ENCODE results near the gene EAF1. TPM values are rescaled to one million over a fixed set of nuclear protein-coding genes. Genes with fewer than 3 reads are reported as not detected.

Gene EAF1
- total RNA-seq (2014; rRNA removed; shearing (Covaris generic)) (29.5 and 45.4 TPM in 2 replicates), polyA plus RNA-seq (2016; fragmentation: Nextera tagmentation; extraction: Ambion mirVana) (9.4 and 9.8 TPM in 2 replicates)
- long read RNA-seq, full-length matches to known transcripts: 1 of 10 reads
- long read RNA-seq, partial matches to known transcripts: 0 of 10 reads
- long read RNA-seq, other reads (novel, unspliced or antisense): 9 of 10 reads

- peak within 1 kb of the TSS; percentile 94 for H3K4me3 Mint-ChIP-seq
- peaks cover 65% of the 10 kb centered on the region for H3K79me2 ChIP-seq (replicated peaks; ENCODE audit: insufficient read depth)
Observed at GRCh38 chr3:15427182-15427880, at the start of gene EAF1, which contains the start of gene METTL6. Gene EAF1, plus strand, starts transcription at chr3:15427598. Its CDS starts 182 bp downstream, at chr3:15427780. Gene METTL6, minus strand, starts transcription at chr3:15427544. Its CDS starts 1,033 bp downstream, at chr3:15426511.

More at GRCh38 chr3:15427182-15427880, at the start of gene EAF1, which contains the start of gene METTL6:
- Histone ChIP-seq H3F3A (replicated peaks; ENCODE audit: low read depth) (peaks cover 3% of the 10 kb centered on the region; the same call in 1 of the 2 replicates), H3K4me2 (peak within 1 kb of the TSS; percentile 94), H3K36me3 (ENCODE audit: insufficient read depth) (peaks cover 18% of the 10 kb centered on the region), H3K27ac (ENCODE audit: low read depth) (peak within 1 kb of the TSS; percentile 88), H3K9me2 (ENCODE audit: insufficient read depth) (no peaks in the 10 kb centered on the region), H3K27me3 (ENCODE audit: insufficient read depth) (no peaks in the 10 kb centered on the region), H2AFZ (peak within 1 kb of the TSS; percentile 98), H4K20me1 (replicated peaks; ENCODE audit: insufficient read depth) (peaks cover 14% of the 10 kb centered on the region), H3K4me1 (ENCODE audit: insufficient read depth) (peaks cover 19% of the 10 kb centered on the region), H3K4me3 (peak within 1 kb of the TSS; percentile 96)
- peak; percentile 92 for ATAC-seq
- peak within 1 kb of the TSS; percentile 98 for H3K27ac Mint-ChIP-seq
- DNase-seq (ENCODE audit: low spot score): peak; percentile 86
- no peaks in the 10 kb centered on the region; the same call in 2 of the 3 replicates for H3K9me3 Mint-ChIP-seq
- peak; percentile 11 for TF ChIP-seq REST (IDR thresholded peaks at IDR 0.05; ENCODE audit: unreplicated experiment)
- peak; percentile 85 for TF ChIP-seq POLR2AphosphoS5 (IDR thresholded peaks at IDR 0.05; ENCODE audit: low read depth)
- TF ChIP-seq ZNF114 (CRISPR knock-in tag; IDR thresholded peaks at IDR 0.05): no peak
- TF ChIP-seq CTCF (conservative IDR thresholded peaks at IDR 0.05; ENCODE audit: low read depth in 2 of 2): peak; percentile 6 to 21; a peak in 3 of 4 replicates
- TF ChIP-seq ETS1 (IDR thresholded peaks at IDR 0.05): peak; percentile 65; the same call in 1 of the 2 replicates
- TF ChIP-seq EZH2phosphoT487 (IDR thresholded peaks at IDR 0.05; ENCODE audit: unreplicated experiment): no peak
- peaks cover 22% of the 10 kb centered on the region for H3K4me1 Mint-ChIP-seq
- H3K27me3 Mint-ChIP-seq (ENCODE audit: insufficient read depth, low read depth, poor library complexity): peaks cover 8% of the 10 kb centered on the region
- peaks cover 29% of the 10 kb centered on the region for H3K36me3 Mint-ChIP-seq (ENCODE audit: low read depth)
